CD4-positive, alpha-beta T cell treated with Interleukin-17A for 1 hour (primary cell): ENCODE results near the gene GPER1.
"Not testable (repeated sequence)": the region's sequence is repeated elsewhere in the genome, so short reads cannot be mapped to it uniquely, and the experiment has no call there.

Experiments
- DNase-seq: peaks from one replicate; pipeline ENCODE4 v3.0.0-alpha.2; 2020

Gene GPER1

DNA sequence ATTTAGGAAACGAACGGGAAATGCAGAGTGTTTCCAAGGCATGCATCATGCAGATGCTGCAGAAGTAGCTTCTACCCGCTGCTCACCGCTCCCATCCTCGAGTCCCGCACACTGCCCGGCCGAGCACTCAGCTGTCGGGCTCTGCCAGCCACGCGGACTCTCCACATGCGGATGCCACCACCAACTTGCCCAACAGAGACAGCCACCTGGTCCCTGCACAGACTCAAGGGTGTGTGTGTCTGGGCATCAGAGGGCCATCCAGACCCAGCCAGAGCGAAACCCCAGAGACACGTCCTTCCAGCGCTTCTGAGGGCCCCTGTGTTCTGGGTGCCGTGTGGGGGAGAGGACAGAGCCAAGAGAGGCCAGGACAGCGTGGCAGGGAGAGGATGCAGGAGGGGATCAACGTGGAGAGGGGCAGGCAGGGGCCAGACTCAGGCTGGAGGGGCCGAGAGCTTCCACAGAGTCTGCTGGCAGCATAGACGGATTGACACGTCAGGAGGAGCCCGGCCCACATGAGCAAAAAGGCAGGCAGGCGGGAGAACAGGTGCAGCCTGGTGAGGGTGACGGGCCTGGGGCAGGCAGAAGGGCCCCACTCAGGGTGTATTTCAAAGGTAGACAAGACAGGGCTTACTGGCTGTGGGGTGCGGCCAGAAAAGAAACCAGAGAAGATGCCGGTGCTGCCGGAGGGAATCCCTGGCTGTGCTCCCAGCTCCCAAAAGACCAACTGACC lies 18.3 kb downstream of the GPER1 start:
- no peak for DNase-seq

DNA sequence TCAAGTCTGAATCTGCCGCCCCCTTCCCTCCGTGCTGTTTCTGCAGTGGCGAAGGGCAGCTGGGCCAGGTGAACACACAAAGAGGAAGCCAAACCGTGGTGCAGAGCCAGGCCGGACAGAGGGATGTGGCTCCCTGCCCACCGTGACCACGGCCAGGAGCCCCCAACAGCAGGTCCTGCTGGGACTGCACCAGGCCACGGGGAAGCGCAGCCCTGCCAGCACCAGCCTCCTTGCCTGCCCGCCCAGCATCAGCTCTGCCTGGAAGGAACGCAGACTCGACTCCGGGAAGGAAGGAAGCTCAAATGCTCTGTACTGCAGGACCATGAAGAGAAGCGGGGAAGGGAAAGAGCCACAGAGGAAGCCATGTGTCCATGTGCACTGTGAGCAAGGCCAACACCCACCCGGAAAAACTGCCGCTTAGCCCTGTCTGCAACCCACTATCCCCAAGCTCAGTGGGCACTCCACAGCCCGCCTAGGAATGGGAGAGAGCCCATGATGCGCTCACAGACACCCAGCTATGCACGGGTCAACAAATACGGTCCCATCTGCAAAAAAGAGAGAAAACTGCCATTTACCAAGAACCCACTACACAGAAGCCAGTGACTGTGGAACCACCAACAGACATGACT lies 19.0 kb downstream of the GPER1 start:
- no peak for DNase-seq

DNA sequence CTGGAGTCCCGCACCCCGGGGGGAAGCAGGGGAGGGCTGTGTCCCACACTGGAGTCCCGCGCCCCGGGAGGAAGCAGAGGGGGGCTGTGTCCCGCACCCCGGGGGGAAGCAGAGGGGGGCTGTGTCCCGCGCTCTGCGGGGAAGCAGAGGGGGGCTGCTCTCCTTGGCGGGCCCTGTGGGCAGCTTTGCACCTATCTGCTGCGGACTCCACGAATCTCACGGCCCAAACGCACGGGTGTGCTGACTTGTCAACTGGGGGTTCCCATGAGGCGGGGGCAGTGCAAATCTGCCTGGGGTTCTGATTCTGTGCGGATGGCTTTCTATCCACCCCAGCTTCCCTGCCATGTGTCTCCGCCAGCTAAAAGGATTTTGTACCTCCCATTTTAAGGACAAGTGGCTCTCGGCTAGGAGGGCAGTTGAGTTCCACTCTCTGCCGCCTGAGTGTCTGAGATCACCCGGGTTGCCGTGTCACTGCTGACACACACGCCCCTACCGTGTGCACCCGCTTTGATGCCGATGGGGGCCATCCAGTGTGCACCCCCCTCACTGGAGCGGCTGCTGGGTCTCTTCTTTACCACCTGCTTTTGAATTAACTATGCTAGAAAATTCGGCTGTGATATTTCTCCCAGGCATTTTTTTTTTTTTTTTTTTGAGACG lies 20.5 kb downstream of the GPER1 start:
- DNase-seq, result no peak

DNA sequence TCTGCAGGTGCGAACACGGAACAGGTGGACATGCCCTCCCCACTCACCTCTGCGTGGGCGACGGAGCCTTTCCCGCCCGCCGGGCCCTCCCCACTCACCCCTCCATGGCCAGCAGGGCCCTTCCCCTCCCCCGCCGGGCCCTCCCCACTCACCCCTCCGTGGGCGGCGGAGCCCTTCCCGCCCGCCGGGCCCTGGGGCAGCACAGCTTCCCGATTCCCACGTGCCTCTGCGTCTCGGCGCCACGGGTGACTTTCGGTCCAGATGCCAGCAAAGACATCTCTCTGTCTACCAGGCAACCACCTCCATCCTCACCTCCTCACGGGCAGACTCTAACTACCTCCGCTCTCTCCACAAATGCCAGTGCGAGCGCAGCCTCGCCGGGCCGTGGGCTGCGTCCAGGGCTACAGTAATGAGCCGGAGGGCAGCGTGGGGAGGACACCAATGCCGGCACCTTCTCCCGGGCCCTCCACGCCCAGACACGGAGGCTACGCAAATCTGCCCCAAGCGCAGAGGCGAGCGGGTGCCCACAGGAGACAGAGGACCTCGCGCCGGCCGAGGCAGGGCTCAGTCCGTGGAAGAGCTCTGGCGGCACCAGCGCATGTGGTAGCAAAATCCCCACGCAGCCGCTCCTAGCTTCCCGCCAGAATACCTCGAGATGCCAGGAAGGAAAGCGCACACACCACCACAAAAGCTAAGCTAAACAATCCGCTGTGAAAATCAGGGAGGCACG lies 21.8 kb downstream of the GPER1 start:
- no peak for DNase-seq

DNA sequence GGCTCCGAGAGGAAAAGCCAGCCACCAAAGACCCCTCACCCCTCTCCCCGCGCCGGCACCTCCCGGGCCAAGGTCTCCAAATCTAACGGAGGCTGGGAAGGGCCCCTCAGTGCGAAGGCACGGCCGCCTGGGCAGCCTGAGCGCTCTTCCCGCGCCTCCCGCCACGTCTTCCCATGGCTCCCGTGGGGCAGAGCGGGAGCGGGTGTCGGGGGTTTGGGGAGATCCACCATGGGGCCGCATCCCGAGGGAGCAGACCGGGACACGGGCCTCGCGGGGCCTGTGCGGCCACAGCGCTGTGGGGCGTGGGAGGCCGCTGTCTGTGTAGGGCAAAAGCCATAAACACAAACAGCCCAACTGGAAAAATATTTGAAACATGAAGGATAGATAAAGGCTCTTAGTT lies 22.4 kb downstream of the GPER1 start:
- DNase-seq, result no peak

DNA sequence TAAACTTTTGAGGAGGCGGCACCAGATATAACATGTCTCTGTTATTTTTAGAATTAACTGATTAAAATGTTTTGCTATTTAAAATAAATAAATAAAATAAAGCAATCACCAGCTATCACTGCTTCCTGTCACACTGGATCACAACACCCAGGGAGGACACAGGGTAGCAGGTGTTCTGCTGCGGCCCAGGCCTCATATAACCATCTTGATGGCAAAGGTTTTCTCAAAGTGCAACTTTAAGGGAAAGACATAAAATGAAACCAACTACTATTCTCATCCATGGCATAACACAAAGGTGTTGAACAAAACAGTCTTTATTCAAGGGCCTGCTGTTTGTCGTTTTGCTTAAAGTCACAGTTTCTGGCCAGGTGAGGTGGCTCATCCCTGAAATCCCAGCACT lies 23.2 kb downstream of the GPER1 start:
- DNase-seq, result no peak

DNA sequence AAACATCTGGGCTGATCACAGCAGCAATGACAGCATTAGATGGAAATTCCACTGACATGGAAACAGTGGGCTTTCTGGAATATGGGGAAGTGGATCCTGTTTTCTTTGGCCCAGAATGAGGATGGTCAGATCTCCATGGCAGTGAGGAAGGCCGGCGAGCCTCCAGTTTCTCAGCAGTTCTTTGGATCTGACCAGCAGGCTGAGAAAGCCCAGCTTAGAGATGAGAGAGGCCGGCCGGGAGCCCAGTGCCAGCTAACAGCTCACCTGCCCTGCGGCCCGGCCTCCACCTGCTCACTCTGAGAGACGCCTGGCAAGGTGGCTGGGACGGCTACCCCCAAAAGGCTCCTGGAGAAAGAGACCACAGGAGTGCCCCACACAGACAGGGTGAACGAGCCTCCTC lies 24.2 kb downstream of the GPER1 start:
- DNase-seq, result no peak

DNA sequence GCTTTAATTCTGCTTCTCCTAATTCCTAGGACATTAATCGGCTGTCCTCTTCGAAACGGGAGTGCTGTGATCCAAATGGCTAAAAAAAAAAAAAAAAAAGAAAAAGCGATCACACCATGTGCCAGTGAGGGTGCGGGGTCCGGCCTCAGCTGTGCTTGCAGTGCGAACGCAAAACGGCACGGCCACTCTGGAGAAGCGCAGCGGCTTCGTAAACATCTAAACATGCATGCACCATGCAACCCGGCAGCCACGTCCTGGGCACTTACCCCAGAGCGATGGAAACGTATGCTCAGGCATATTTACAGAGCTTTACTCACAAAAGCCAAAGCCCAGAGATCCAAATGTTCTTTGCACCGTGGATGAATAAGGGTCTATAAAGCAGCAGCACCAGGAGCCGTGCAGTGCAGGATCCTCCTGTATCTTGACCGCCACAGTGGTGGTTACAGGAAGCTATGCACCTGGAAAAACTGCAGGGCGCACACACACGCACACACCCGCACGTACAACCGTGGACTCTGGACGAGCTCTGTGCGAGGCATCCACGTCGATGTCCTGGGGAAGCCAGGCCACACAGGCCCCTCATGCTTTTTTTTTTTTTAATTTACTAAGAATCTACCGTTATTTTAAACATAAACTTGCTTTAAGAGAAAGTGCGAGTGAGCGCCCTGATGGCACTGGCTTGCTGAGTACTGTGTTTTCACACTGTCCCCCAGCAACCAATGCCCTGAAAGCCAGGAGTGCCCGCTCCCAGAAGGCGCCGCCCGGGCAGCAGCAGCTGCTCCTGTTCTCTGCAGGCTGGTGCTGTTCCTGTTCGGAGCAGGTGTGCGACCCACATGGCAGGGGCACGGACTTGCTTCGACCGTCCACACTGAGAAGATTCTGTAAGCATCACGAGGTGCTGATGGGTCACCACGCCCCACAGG lies 25.0 kb downstream of the GPER1 start:
- DNase-seq, result no peak

DNA sequence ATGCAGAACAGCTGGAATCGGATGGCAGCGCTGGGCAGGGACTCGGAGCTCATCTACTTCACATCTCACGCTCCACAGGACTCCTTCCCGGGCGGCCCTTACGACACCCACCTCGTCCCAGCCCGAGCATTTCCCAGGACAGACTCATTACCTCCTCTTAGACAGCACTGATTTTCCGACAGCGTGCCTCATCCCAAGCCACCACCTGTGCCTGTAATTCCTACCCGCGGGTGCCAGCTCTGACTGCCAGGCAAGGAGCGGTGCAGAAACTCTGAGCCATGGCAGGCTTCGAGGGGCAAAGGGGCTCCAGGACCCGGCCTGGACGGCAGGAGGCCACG lies 25.6 kb downstream of the GPER1 start:
- no peak for DNase-seq

DNA sequence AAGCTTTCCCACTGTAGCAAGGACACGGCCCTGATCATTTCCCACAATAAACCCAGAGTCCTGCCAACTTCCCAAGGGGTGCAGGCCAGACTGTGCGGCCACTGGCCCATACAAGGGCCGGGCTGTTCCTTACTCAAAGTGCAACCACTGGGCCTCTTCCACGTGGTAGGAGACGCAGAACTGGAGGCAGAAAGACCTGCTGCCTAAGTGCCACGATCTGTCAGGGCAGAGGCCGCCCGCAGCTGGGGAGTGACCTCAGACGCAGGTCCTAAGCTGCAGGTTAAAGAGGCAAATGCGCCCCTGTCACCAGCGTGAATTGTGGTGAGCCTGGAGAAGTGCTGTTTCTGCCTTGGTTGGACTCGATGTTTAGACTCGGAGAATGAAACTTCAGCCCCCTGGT lies 26.2 kb downstream of the GPER1 start:
- DNase-seq, result no peak

DNA sequence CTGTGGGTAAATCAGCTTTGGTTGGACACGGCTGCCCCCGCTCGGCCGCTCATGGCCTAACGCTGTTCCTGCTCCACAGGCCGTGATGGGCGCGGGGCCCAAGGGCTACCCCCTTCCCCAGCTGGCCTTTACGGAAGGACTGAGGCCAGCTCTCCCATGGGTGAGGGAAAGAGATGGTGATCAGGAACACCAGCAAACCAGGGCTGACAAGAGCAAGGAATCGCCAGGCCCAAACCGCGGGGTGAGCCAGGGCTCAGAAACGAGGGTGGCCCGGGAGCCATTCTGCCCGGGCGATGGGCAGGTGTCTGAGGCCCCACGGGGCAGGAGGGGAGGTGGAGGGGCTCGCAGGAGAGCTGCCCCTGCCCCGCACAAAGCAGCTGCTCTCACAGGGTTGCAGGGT lies 26.6 kb downstream of the GPER1 start:
- DNase-seq, result no peak

DNA sequence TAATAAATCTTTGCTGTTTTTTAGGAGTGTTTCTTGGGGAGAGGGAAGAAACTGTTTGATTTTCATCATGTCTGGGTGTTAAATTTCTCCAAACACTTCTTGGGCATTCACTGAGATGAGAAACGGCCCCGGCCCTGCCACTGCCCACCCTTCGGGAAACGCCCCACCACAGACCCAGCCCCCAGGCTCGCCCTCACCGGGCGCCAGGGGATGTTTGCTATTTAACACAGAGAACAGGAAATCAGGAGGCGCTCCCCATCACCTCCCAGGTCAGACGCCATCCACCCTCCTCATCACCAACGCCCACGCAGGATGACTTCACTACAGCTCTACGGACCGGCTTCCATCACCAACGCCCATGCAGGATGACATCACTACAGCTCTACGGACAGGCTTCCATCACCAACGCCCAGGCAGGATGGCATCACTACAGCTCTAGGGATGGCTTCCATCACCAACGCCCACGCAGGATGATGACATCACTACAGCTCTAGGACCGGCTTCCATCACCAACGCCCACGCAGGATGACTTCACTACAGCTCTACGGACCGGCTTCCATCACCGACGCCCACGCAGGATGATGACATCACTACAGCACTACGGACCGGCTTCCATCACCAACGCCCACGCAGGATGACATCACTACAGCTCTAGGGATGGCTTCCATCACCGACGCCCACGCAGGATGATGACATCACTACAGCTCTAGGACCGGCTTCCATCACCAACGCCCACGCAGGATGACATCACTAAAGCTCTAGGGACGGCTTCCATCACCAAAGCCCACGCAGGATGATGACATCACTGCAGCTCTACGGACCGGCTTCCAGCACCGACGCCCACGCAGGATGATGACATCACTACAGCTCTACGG lies 27.5 kb downstream of the GPER1 start:
- not testable (repeated sequence) for DNase-seq

DNA sequence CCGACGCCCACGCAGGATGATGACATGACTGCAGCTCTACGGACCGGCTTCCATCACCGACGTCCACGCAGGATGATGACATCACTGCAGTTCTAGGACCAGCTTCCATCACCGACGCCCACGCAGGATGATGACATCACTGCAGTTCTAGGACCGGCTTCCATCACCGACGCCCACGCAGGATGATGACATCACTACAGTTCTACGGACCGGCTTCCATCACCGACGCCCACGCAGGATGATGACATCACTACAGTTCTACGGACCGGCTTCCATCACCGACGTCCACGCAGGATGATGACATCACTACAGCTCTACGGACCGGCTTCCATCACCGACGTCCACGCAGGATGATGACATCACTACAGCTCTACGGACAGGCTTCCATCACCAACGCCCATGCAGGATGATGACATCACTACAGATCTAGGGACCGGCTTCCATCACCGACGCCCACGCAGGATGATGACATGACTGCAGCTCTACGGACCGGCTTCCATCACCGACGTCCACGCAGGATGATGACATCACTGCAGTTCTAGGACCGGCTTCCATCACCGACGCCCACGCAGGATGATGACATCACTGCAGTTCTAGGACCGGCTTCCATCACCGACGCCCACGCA lies 28.6 kb downstream of the GPER1 start:
- not testable (repeated sequence) for DNase-seq

DNA sequence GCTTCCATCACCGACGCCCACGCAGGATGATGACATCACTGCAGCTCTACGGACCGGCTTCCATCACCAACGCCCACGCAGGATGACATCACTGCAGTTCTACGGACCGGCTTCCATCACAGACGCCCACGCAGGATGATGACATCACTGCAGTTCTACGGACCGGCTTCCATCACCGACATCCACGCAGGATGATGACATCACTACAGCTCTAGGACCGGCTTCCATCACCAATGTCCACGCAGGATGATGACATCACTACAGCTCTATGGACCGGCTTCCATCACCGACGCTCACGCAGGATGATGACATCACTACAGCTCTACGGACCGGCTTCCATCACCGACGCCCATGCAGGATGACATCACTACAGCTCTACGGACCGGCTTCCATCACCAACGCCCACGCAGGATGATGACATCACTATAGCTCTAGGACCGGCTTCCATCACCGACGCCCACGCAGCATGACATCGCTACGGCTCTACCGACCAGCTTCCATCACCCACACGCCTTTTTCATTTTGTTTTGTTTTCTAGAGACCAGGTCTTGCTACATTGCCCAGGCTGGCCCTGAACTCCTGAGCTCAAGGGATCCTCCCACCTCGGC lies 29.5 kb downstream of the GPER1 start:
- DNase-seq, result no peak

DNA sequence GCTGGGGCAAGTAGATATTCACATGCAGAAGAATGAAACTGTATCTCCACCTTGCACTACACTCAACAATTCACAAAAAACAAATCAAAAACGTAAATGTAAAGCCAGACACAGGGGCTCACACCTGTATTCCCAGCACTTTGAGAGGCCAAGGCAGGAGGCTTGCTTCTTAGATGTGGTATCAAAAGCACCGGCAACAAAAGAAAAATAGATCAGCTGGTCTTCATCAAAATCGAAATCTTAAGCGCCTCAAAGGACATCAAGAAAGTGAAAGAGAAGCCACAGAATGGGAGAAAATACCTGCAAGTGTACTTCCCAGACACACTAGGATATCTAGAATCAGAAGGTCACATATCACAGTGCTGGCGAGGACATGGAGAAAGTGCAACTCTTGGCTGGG lies 31.3 kb downstream of the GPER1 start:
- DNase-seq, result no peak

DNA sequence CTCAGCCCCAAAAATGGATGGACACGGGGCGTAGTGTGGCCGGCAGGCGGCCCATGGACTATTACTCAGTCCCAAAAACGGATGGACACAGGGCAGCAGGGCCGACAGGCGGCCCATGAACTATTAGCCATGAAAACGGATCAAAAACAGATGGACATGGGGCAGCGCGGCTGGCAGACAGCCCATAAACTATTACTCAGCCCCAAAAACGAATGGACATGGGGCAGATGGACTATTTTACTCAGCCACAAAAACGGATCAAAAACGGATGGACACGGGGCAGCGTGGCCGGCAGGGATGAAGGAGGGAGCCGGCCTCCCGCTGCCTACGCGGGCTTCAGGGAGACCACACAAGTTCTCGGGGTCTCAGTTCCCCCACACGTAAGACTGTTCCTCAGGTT lies 32.9 kb downstream of the GPER1 start:
- no peak for DNase-seq

DNA sequence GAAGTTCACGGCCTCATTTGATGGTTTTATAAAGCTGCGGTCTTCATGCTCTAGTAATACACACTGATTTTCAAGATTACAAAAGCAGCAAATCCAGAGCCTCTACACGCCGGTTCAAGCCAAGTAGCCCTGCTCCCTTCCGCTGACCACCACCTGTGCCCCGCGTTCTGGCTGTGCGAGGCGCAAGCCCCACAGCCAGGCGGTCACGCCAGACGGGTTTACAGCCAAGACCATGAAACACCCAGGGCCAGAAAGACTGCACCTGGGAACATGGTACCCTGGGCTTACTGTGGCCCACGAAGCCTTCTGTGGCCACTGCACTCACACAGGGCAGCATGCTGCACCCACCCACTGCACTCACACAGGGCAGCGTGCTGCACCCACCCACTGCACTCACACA lies 33.6 kb downstream of the GPER1 start:
- no peak for DNase-seq

DNA sequence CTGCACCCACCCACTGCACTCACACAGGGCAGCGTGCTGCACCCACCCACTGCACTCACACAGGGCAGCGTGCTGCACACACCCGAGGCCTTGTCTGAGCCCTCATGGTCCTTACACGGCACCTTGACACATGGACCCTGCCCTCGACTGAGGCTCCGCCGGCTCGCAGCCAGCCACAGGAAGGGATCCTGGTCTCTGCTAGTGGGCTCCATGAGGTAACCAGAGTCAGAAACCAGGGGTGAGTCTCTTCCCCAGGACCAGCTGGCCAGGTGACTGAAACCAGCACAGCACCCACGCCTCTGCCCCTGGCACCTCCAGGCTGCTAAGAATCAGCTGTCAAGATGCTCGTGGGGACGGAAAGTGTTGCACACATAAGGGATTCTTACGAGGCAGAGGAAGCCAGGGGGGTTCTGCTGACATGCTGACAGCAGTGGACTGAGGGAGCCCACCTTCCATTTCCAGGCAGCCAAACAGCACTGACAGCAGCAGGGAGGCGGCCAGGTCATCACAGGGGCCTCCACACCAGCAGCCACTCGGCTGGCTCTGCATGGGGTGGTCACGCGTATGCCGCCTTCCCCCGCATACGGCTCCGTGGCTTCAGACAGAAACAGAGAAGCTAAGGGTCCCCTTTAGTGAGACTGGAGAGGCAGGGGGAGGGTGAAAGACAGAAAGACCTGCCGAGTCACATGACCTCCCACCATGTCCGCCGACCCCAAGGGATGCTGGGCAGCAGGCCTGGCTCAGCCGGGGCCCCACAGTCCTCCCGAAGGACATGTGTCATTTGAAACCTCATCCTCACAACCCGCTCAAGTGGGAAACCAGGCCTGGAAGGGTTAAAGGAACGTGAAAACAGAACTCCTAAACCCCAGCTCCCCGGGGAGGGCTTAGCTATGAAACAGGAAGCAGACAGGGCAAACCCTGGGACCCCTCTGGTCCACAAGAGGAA lies 34.2 kb downstream of the GPER1 start:
- DNase-seq, result no peak

DNA sequence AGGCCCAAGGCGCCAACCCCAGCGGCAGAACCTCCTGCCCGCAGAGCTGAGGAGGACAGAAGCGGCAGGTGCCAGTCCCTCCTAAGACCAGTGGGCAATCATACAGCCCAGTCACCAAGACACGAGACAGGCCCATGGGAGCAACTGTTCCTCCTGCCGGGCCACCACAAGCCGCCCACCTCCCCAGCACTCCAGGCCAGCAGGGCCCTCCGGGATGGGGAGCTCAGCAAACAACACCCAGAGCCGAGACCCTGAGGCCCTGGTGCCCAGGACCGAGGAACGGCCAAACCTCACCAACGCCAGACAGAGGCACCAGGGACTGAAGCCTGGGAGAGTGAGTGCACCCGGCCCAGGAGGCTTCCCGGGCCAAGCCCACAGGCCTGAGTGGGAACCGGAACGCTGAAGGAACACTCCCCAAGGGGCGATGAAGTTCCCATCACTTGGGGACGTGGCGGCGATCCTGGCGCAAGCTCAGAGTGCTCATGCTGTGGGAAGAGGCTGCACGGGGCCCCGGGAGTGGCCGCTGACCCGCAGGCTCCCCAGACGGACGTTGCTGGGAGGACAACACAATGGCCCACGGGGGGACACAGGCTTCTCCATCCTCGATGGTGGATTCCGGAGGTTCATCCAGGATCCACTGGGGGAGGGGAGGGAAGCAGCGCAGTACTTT lies 35.1 kb downstream of the GPER1 start:
- DNase-seq, result no peak
